ENCODE measurements around the gene SPTB.

The SPTB gene

DNA sequence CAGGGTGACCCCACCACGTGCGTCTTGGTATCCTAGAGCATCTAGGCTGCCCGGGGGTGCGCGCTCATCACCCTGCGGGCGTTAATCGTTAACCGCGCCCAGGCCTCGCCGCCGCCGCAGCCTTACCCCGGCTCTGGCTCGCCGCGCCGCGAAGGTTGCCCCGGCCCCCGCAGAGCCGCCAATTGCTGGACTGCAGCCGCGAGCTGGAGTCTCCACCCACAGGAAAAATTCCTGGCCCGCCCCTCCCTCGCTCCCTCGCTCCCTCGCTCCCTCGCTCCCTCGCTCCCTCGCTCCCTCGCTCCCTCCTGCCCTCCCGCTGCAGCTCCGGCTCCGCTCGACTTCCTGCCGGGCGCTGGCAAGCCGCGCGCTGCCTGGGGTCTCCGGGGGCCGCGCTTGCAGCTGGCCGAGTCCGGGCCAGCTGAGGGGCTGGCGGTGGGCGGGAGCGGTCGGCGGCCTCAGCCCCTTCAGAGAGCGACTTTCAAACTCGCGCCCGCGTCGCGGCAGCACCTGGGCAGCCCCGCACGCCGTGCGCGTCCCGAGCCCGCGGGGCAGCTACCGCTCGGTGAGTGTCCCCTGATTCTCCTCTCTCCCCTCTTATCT lies 175.5 kb downstream of the SPTB start, which contains the start of gene PLEKHG3 (continued):
- TF ChIP-seq REST (tag by site-specific recombination; IDR thresholded peaks at IDR 0.05) (peak; percentile 79), ZFP37 (tag by site-specific recombination; IDR thresholded peaks at IDR 0.05) (0 out of 2 replicates have a peak, but pooled peaks have one; percentile 30), GLIS1 (tag by site-specific recombination; IDR thresholded peaks at IDR 0.05) (peak; percentile 86), ZNF311 (tag by site-specific recombination; IDR thresholded peaks at IDR 0.05; ENCODE audit: borderline replicate concordance) (no peak), ZBTB6 (tag by site-specific recombination; IDR thresholded peaks at IDR 0.05) (peak; percentile 98), ZNF132 (tag by site-specific recombination; IDR thresholded peaks at IDR 0.05; ENCODE audit: borderline replicate concordance) (no peak), ZFP41 (tag by site-specific recombination; IDR thresholded peaks at IDR 0.05; ENCODE audit: borderline replicate concordance) (no peak), ZNF701 (tag by site-specific recombination; IDR thresholded peaks at IDR 0.05) (no peak), ZNF792 (tag by site-specific recombination; IDR thresholded peaks at IDR 0.05) (no peak), ZNF660 (tag by site-specific recombination; IDR thresholded peaks at IDR 0.05) (peak; percentile 43; the same call in 1 of the 2 replicates), KLF9 (tag by site-specific recombination; IDR thresholded peaks at IDR 0.05; ENCODE audit: low read depth) (peak; percentile 50; the same call in 1 of the 2 replicates), GFI1B (tag by site-specific recombination; IDR thresholded peaks at IDR 0.05) (no peak), ZBTB1 (tag by site-specific recombination; IDR thresholded peaks at IDR 0.05) (no peak), ZNF394 (tag by site-specific recombination; IDR thresholded peaks at IDR 0.05; ENCODE audit: borderline replicate concordance) (no peak), KLF7 (tag by site-specific recombination; IDR thresholded peaks at IDR 0.05; ENCODE audit: borderline replicate concordance) (no peak), INSM2 (tag by site-specific recombination; IDR thresholded peaks at IDR 0.05) (no peak), SP7 (tag by site-specific recombination; IDR thresholded peaks at IDR 0.05) (peak; percentile 53; the same call in 1 of the 2 replicates), ZNF112 (tag by site-specific recombination; IDR thresholded peaks at IDR 0.05) (no peak), ZNF302 (tag by site-specific recombination; IDR thresholded peaks at IDR 0.05; ENCODE audit: low read depth) (no peak), WT1 (tag by site-specific recombination; IDR thresholded peaks at IDR 0.05) (no peak; the same call in 1 of the 2 replicates), ZBTB11 (tag by site-specific recombination; conservative IDR thresholded peaks at IDR 0.05; ENCODE audit: low read depth) (peak; percentile 14; the same call in 1 of the 2 replicates), GLI4 (tag by site-specific recombination; IDR thresholded peaks at IDR 0.05) (no peak)
- TF ChIP-seq, protein P1, sequence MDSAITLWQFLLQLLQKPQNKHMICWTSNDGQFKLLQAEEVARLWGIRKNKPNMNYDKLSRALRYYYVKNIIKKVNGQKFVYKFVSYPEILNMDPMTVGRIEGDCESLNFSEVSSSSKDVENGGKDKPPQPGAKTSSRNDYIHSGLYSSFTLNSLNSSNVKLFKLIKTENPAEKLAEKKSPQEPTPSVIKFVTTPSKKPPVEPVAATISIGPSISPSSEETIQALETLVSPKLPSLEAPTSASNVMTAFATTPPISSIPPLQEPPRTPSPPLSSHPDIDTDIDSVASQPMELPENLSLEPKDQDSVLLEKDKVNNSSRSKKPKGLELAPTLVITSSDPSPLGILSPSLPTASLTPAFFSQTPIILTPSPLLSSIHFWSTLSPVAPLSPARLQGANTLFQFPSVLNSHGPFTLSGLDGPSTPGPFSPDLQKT (IDR thresholded peaks at IDR 0.05; ENCODE audit: borderline replicate concordance, low read depth, low read length): no peak
- TF ChIP-seq, protein P2, sequence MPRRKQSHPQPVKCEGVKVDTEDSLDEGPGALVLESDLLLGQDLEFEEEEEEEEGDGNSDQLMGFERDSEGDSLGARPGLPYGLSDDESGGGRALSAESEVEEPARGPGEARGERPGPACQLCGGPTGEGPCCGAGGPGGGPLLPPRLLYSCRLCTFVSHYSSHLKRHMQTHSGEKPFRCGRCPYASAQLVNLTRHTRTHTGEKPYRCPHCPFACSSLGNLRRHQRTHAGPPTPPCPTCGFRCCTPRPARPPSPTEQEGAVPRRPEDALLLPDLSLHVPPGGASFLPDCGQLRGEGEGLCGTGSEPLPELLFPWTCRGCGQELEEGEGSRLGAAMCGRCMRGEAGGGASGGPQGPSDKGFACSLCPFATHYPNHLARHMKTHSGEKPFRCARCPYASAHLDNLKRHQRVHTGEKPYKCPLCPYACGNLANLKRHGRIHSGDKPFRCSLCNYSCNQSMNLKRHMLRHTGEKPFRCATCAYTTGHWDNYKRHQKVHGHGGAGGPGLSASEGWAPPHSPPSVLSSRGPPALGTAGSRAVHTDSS (tag by site-specific recombination; IDR thresholded peaks at IDR 0.05): no peak
- TF ChIP-seq, protein P3, sequence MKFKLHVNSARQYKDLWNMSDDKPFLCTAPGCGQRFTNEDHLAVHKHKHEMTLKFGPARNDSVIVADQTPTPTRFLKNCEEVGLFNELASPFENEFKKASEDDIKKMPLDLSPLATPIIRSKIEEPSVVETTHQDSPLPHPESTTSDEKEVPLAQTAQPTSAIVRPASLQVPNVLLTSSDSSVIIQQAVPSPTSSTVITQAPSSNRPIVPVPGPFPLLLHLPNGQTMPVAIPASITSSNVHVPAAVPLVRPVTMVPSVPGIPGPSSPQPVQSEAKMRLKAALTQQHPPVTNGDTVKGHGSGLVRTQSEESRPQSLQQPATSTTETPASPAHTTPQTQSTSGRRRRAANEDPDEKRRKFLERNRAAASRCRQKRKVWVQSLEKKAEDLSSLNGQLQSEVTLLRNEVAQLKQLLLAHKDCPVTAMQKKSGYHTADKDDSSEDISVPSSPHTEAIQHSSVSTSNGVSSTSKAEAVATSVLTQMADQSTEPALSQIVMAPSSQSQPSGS (tag by site-specific recombination; IDR thresholded peaks at IDR 0.05; ENCODE audit: low read depth): no peak

All from HEK293 (cell line).